ENCODE measurements around the gene ALDH9A1. TPM values are rescaled to one million over a fixed set of nuclear protein-coding genes. Genes with fewer than 3 reads are reported as not detected.
"Not testable (repeated sequence)": the region's sequence is repeated elsewhere in the genome, so short reads cannot be mapped to it uniquely, and the experiment has no call there.

ALDH9A1 gene
- 75.6 and 79.9 TPM in 2 replicates for total RNA-seq

- no peak for DNase-seq (ENCODE audit: low read depth, low spot score)
Observed at GRCh38 chr1:165697881-165698760, at the start of gene ALDH9A1. TSS of gene ALDH9A1 (minus strand) at chr1:165698562. CDS start at chr1:165698558, 4 bp downstream.

- DNase-seq (ENCODE audit: low read depth, low spot score): no peak
Observed at GRCh38 chr1:165747632-165748447, 49.5 kb upstream of the ALDH9A1 start.

GRCh38 chr1:165744913-165745312 lies 46.6 kb upstream of the ALDH9A1 start:
- DNase-seq (ENCODE audit: low read depth, low spot score): not testable (repeated sequence)

GRCh38 chr1:165742194-165742593 lies 43.8 kb upstream of the ALDH9A1 start:
- no peak for DNase-seq (ENCODE audit: low read depth, low spot score)

GRCh38 chr1:165738794-165739193 lies 40.4 kb upstream of the ALDH9A1 start:
- DNase-seq (ENCODE audit: low read depth, low spot score): no peak

GRCh38 chr1:165737196-165737595 lies 38.8 kb upstream of the ALDH9A1 start:
- DNase-seq (ENCODE audit: low read depth, low spot score): no peak

GRCh38 chr1:165734906-165735305 lies 36.5 kb upstream of the ALDH9A1 start:
- no peak for DNase-seq (ENCODE audit: low read depth, low spot score)

GRCh38 chr1:165726841-165727240 lies 28.5 kb upstream of the ALDH9A1 start:
- DNase-seq (ENCODE audit: low read depth, low spot score): no peak

GRCh38 chr1:165726169-165726568 lies 27.8 kb upstream of the ALDH9A1 start:
- no peak for DNase-seq (ENCODE audit: low read depth, low spot score)

GRCh38 chr1:165717918-165718515 lies 19.7 kb upstream of the ALDH9A1 start:
- no peak for DNase-seq (ENCODE audit: low read depth, low spot score)

GRCh38 chr1:165716265-165717051 lies 18.1 kb upstream of the ALDH9A1 start:
- not testable (repeated sequence) for DNase-seq (ENCODE audit: low read depth, low spot score)

GRCh38 chr1:165712764-165713163 lies 14.4 kb upstream of the ALDH9A1 start:
- no peak for DNase-seq (ENCODE audit: low read depth, low spot score)

- no peak for DNase-seq (ENCODE audit: low read depth, low spot score)
Observed at GRCh38 chr1:165707984-165708706, 9.8 kb upstream of the ALDH9A1 start.

- DNase-seq (ENCODE audit: low read depth, low spot score): no peak
Observed at GRCh38 chr1:165703648-165704047, 5.3 kb upstream of the ALDH9A1 start.

GRCh38 chr1:165701922-165702321 lies 3.6 kb upstream of the ALDH9A1 start:
- not testable (repeated sequence) for DNase-seq (ENCODE audit: low read depth, low spot score)

- no peak for DNase-seq (ENCODE audit: low read depth, low spot score)
Observed at GRCh38 chr1:165699577-165699976, 1.2 kb upstream of the ALDH9A1 start.

GRCh38 chr1:165698761-165699052 lies 345 bp upstream of the ALDH9A1 start:
- DNase-seq (ENCODE audit: low read depth, low spot score): no peak

- DNase-seq (ENCODE audit: low read depth, low spot score): no peak
Observed at GRCh38 chr1:165697491-165697880, 876 bp downstream of the ALDH9A1 start.

- DNase-seq (ENCODE audit: low read depth, low spot score): no peak
Observed at GRCh38 chr1:165696625-165697100, 1.7 kb downstream of the ALDH9A1 start.

- DNase-seq (ENCODE audit: low read depth, low spot score): no peak
Observed at GRCh38 chr1:165695031-165695430, 3.3 kb downstream of the ALDH9A1 start.

All from pulmonary artery endothelial cell (primary cell).